Prostate gland (tissue), 2 donors: ENCODE results near the gene RAB37. TPM values are rescaled to one million over a fixed set of nuclear protein-coding genes. Genes with fewer than 3 reads are reported as not detected.

Experiments used
- DNase-seq: peaks from one replicate; pipeline ENCODE4 v3.0.0-alpha.2; 2019; ENCODE audit warnings: low spot score
- H3K27ac ChIP-seq, 2 donors: fragments of 200-600 bp; sonication (generic); 2 replicates each; pipeline ENCODE4 v1.5.1; 2017 to 2019
- H3K27me3 ChIP-seq: fragments of 200-600 bp; sonication (generic); replicated peaks from 2 replicates; pipeline ENCODE4 v1.5.1; 2019; ENCODE audit not compliant: insufficient read depth
- H3K36me3 ChIP-seq, 2 donors: fragments of 200-600 bp; sonication (generic); 1 replicate in 1 of 2; 2 replicates in 1 of 2; pipeline versions ENCODE4 v1.5.1 to v1.8.1; 2017 to 2019
- H3K4me1 ChIP-seq: fragments of 200-600 bp; sonication (generic); replicated peaks from 2 replicates; pipeline ENCODE4 v1.5.1; 2019
- H3K4me3 ChIP-seq, 2 donors: fragments of 200-600 bp; sonication (generic); 2 replicates each; pipeline ENCODE4 v1.5.1; 2017 to 2019
- H3K9me3 ChIP-seq: fragments of 200-600 bp; sonication (generic); 2 replicates; pipeline ENCODE4 v1.5.1; 2017
- CTCF ChIP-seq, 4 experiments: fragments of 200-600 bp in 2 of 4; fragments of 450-650 bp in 2 of 4; sonication (generic) in 2 of 4; IDR thresholded peaks; 1 replicate in 3 of 4; 2 replicates in 1 of 4; pipeline ENCODE4 v1.5.1; 2016 to 2019; ENCODE audit warnings: antibody characterized with exemption in 4 of 4, mild to moderate bottlenecking in 2 of 4, moderate library complexity in 2 of 4
- POLR2A ChIP-seq: fragments of 450-650 bp; IDR thresholded peaks from one replicate; pipeline ENCODE4 v1.6.1; 2016; ENCODE audit warnings: antibody characterized with exemption, mild to moderate bottlenecking
- POLR2AphosphoS5 ChIP-seq: sonication (generic); formaldehyde crosslinking; IDR thresholded peaks from one replicate; pipeline ENCODE4 v1.6.1; 2017; ENCODE audit warnings: antibody characterized with exemption
- WGBS: methylation state at CpG from one replicate; pipeline ENCODE4 v1.1.5; 2018; 5-methylcytosine and 5-hydroxymethylcytosine counted together
- intact Hi-C: fragments of 100-400 bp; cut with DNase I; formaldehyde crosslinking; loops from one replicate; pipeline ENCODE4 v1.14.2; 2022
- total RNA-seq, 2 donors: library from RNA; depleted of rRNA; stranded (reverse); fragments of >200 nt; gene quantifications; one replicate each; pipeline ENCODE4 v1.1.0, GENCODE V29; 2016

RAB37 gene
- total RNA-seq, 2 donors from 2014 or later: 1.6 to 2.2 TPM

GRCh38 chr17:74702116-74702871 lies 34.8 kb upstream of the RAB37 start:
- intact Hi-C loops: no loop called here
- 76% methylated on average over 9 of the region's 9 CpGs for WGBS
- Histone ChIP-seq H3K4me1 (no peaks in the 10 kb centered on the region), H3K27ac (no peak overlapping the region), H3K9me3 (no peaks in the 10 kb centered on the region), H3K4me3 (no peak overlapping the region), H3K36me3 (no peaks in the 10 kb centered on the region), H3K27me3 (no peaks in the 10 kb centered on the region)
- no peak for TF ChIP-seq POLR2AphosphoS5
- TF ChIP-seq CTCF (IDR thresholded peaks at IDR 0.05): no peak
- TF ChIP-seq POLR2A: no peak
- DNase-seq: no peak

- Histone ChIP-seq H3K36me3 (no peaks in the 10 kb centered on the region), H3K4me3 (no peak overlapping the region), H3K9me3 (no peaks in the 10 kb centered on the region), H3K27ac (no peak overlapping the region), H3K4me1 (no peaks in the 10 kb centered on the region), H3K27me3 (no peaks in the 10 kb centered on the region)
- no peak for DNase-seq
- 66% methylated on average over 2 of the region's 2 CpGs for WGBS
- TF ChIP-seq POLR2AphosphoS5: no peak
- no peak for TF ChIP-seq POLR2A
- TF ChIP-seq CTCF (IDR thresholded peaks at IDR 0.05): no peak
- intact Hi-C loops: no loop called here
These were observed 33.7 kb upstream of the RAB37 start for GRCh38 chr17:74703311-74703710.

DNA sequence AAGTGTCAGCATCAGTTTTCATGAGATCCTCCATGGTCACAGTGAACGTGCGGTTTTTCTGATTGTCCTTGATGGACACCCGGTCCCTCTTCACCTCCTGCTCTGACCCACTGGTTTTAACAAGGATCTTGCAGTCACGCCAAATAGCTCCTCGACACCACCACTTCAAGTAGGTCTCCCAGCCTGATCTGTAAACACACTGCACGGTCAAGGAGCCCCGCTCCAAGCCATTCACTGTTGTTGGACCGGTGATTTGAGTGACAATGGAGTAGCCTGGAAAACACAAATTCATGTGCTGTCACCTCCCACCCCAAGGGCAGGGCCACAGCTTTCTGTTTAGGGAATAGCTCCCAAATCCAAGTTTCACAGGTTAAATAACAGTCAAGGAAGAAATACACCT lies 32.5 kb upstream of the RAB37 start:
- intact Hi-C loops: no loop called here
- no peaks in the 10 kb centered on the region for H3K9me3 ChIP-seq
- H3K4me1 ChIP-seq: no peaks in the 10 kb centered on the region
- H3K27me3 ChIP-seq: no peaks in the 10 kb centered on the region
- TF ChIP-seq POLR2A (no peak), CTCF (IDR thresholded peaks at IDR 0.05) (no peak), POLR2AphosphoS5 (no peak)
- WGBS: 87% methylated on average over 8 of the region's 8 CpGs
- no peak for DNase-seq
- no peak overlapping the region for H3K27ac ChIP-seq
- H3K4me3 ChIP-seq: no peak overlapping the region
- H3K36me3 ChIP-seq: no peaks in the 10 kb centered on the region

DNA sequence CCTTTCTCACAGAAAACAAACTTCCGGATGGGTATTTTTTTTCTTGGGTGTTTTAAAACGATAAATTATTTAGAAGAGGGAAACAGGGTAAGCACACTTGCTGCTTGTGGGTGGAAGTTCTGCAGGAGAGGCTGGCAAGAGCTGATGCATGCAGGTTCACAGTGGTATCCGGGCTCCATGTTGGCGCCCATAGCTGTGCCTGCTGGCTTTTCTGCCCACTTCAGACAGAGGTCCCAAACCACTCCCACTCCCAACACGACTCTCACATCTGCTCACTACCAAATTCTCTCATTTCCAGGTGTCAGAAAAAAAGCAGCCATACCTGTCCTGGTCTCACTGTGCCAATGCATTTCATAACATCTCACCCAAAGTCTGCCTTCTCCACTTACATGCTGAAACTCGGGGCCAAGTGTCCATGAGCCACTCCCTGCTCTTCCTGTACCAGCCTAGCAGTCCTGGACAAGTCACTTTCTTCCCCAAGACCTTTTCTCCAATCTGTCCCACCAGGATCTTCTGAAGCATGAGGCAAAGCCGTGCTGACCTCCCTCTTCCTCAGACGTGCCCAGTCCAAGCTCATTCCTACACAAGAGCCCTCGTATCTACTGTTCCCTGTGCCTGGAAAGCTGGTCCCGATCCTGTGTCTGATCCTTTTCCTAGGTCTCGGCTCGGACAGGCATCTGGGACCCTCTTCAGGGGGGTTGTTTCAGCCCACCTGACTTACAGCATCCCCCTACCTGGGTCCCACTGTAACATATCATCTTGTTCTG lies 25.8 kb upstream of the RAB37 start:
- no peak overlapping the region for H3K27ac ChIP-seq
- H3K4me1 ChIP-seq: no peaks in the 10 kb centered on the region
- intact Hi-C loops: no loop called here
- TF ChIP-seq CTCF (IDR thresholded peaks at IDR 0.05): no peak
- TF ChIP-seq POLR2A: no peak
- TF ChIP-seq POLR2AphosphoS5: no peak
- no peaks in the 10 kb centered on the region for H3K27me3 ChIP-seq
- DNase-seq: no peak
- no peaks in the 10 kb centered on the region for H3K36me3 ChIP-seq
- no peaks in the 10 kb centered on the region for H3K9me3 ChIP-seq
- WGBS: 69% methylated on average over 12 of the region's 12 CpGs
- H3K4me3 ChIP-seq: no peak overlapping the region

DNA sequence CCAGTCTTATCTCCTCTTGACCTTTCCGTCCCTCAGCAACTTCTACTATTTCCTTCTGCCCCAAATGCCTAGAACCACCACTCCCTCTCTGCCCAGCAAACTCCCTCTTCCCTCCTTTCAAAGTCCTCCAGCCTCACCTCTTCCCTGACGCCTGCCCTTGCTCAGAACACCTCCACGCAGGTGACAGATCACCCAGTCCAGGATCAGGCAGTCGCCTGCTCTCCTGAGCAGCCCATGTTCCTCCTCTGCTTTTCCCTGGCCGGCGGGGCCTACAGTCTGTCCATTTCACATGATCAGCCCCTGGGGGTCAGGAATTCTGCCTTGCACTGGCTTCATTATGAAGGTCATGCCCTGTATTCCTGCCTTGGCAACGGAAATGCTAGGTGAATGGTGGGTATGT lies 24.8 kb upstream of the RAB37 start:
- Histone ChIP-seq H3K4me3 (no peak overlapping the region), H3K9me3 (no peaks in the 10 kb centered on the region), H3K36me3 (no peaks in the 10 kb centered on the region), H3K27ac (no peak overlapping the region), H3K27me3 (no peaks in the 10 kb centered on the region), H3K4me1 (no peaks in the 10 kb centered on the region)
- WGBS: 64% methylated on average over 7 of the region's 7 CpGs
- DNase-seq: no peak
- intact Hi-C loops: no loop called here
- no peak for TF ChIP-seq CTCF (IDR thresholded peaks at IDR 0.05)
- TF ChIP-seq POLR2A: no peak
- TF ChIP-seq POLR2AphosphoS5: no peak
